ENCODE data around the gene DPP10.

DNA sequence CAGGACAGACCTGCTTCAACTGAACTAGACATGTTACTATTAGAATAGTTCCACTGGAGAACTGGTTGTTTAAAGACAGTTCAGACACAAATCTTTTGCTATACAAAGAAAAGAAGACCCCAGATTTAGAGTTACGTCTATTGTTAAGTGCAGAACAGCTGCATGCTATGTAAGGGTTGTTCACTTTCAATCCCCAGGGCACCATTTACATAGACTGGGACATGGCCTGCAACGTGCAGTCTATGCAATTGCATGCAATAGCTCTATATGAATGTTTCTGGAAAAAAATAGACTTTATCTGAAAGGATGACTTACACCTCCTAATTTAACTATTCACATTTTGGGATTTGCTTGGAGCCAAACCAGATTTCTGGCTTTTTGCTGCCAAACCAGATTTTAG is 36.1 kb upstream of the DPP10 start:
- TF ChIP-seq POLR2A (IDR thresholded peaks at IDR 0.05; ENCODE audit: low read depth, low read length) (no peak), SMAD1 (IDR thresholded peaks at IDR 0.05; ENCODE audit: low read depth, partially characterized antibody) (no peak), FOS (IDR thresholded peaks at IDR 0.05; ENCODE audit: borderline replicate concordance, extremely low read depth, insufficient read length) (no peak), PAX5 (IDR thresholded peaks at IDR 0.05; ENCODE audit: borderline replicate concordance, low read depth, low read length) (no peak), RFX5 (IDR thresholded peaks at IDR 0.05; ENCODE audit: low read depth, low read length) (no peak), ZNF274 (IDR thresholded peaks at IDR 0.05; ENCODE audit: insufficient read depth, insufficient read length) (no peak), POLR2AphosphoS5 (IDR thresholded peaks at IDR 0.05; ENCODE audit: low read length) (no peak), EZH2 (IDR thresholded peaks at IDR 0.05; ENCODE audit: borderline replicate concordance, control insufficient read depth, low read depth, low read length) (no peak)
- TF ChIP-seq, protein P1, sequence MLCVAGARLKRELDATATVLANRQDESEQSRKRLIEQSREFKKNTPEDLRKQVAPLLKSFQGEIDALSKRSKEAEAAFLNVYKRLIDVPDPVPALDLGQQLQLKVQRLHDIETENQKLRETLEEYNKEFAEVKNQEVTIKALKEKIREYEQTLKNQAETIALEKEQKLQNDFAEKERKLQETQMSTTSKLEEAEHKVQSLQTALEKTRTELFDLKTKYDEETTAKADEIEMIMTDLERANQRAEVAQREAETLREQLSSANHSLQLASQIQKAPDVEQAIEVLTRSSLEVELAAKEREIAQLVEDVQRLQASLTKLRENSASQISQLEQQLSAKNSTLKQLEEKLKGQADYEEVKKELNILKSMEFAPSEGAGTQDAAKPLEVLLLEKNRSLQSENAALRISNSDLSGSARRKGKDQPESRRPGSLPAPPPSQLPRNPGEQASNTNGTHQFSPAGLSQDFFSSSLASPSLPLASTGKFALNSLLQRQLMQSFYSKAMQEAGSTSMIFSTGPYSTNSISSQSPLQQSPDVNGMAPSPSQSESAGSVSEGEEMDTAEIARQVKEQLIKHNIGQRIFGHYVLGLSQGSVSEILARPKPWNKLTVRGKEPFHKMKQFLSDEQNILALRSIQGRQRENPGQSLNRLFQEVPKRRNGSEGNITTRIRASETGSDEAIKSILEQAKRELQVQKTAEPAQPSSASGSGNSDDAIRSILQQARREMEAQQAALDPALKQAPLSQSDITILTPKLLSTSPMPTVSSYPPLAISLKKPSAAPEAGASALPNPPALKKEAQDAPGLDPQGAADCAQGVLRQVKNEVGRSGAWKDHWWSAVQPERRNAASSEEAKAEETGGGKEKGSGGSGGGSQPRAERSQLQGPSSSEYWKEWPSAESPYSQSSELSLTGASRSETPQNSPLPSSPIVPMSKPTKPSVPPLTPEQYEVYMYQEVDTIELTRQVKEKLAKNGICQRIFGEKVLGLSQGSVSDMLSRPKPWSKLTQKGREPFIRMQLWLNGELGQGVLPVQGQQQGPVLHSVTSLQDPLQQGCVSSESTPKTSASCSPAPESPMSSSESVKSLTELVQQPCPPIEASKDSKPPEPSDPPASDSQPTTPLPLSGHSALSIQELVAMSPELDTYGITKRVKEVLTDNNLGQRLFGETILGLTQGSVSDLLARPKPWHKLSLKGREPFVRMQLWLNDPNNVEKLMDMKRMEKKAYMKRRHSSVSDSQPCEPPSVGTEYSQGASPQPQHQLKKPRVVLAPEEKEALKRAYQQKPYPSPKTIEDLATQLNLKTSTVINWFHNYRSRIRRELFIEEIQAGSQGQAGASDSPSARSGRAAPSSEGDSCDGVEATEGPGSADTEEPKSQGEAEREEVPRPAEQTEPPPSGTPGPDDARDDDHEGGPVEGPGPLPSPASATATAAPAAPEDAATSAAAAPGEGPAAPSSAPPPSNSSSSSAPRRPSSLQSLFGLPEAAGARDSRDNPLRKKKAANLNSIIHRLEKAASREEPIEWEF (IDR thresholded peaks at IDR 0.05; ENCODE audit: insufficient replicate concordance, low read depth, low read length) = no peak
- TF ChIP-seq, protein P2, sequence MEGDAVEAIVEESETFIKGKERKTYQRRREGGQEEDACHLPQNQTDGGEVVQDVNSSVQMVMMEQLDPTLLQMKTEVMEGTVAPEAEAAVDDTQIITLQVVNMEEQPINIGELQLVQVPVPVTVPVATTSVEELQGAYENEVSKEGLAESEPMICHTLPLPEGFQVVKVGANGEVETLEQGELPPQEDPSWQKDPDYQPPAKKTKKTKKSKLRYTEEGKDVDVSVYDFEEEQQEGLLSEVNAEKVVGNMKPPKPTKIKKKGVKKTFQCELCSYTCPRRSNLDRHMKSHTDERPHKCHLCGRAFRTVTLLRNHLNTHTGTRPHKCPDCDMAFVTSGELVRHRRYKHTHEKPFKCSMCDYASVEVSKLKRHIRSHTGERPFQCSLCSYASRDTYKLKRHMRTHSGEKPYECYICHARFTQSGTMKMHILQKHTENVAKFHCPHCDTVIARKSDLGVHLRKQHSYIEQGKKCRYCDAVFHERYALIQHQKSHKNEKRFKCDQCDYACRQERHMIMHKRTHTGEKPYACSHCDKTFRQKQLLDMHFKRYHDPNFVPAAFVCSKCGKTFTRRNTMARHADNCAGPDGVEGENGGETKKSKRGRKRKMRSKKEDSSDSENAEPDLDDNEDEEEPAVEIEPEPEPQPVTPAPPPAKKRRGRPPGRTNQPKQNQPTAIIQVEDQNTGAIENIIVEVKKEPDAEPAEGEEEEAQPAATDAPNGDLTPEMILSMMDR (IDR thresholded peaks at IDR 0.05 in 2 of 3, conservative IDR thresholded peaks at IDR 0.05 in 1 of 3; ENCODE audit: control insufficient read depth in 2 of 3, extremely low read depth in 1 of 3, insufficient read depth in 1 of 3, low read depth in 3 of 3, low read length in 3 of 3) = no peak

All from GM12878 (cell line).